Adipocyte (in vitro differentiated cells): ENCODE data around the gene RYR3.

Experiments used
- DNase-seq: peaks from one replicate; pipeline ENCODE4 v3.0.0-alpha.2; 2015; ENCODE audit warnings: low read depth
- H3K27me3 ChIP-seq: replicated peaks from 2 replicates; pipeline ENCODE4 v1.7.0; 2013; ENCODE audit warnings: mild to moderate bottlenecking, low read length, moderate library complexity; ENCODE audit not compliant: control insufficient read depth, insufficient read depth
- H3K36me3 ChIP-seq: 2 replicates; pipeline ENCODE4 v1.7.0; 2013; ENCODE audit warnings: low read length, mild to moderate bottlenecking, moderate library complexity; ENCODE audit not compliant: control insufficient read depth, insufficient read depth, severe bottlenecking
- H3K4me1 ChIP-seq: 2 replicates; pipeline ENCODE4 v1.7.0; 2013; ENCODE audit warnings: mild to moderate bottlenecking, low read length, moderate library complexity; ENCODE audit not compliant: control insufficient read depth, insufficient read depth
- H3K4me3 ChIP-seq: 2 replicates; pipeline ENCODE4 v1.7.0; 2013; ENCODE audit warnings: mild to moderate bottlenecking, low read length, moderate library complexity
- H3K9ac ChIP-seq: 2 replicates; pipeline ENCODE4 v1.7.0; 2013; ENCODE audit warnings: mild to moderate bottlenecking, low read length, moderate library complexity
- H3K9me3 ChIP-seq: 2 replicates; pipeline ENCODE4 v1.7.0; 2013; ENCODE audit warnings: mild to moderate bottlenecking, low read length, moderate library complexity; ENCODE audit not compliant: control insufficient read depth

RYR3 gene

DNA sequence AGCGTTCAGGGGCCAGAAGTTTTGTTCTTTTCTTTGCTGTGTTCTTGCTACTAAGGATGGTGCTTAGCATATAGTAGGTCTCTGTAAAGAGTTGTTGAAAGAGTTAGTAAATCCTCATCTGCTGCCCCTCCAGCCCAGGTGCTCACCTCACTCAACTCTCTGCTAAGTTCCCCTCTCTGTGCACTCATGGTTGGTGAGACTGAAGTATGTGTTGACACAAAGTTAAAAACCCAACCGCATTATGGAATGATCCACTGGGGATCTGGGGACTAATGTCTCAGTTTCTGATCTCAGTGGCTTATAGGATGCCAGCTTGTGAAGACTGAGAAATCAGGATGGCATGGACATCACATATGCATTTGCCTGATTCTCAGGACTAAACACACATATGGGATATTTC is 13.8 kb downstream of the RYR3 start:
- Histone ChIP-seq H3K9me3 (no peaks in the 10 kb centered on the region), H3K9ac (no peak overlapping the region), H3K4me1 (no peaks in the 10 kb centered on the region), H3K4me3 (no peak overlapping the region), H3K36me3 (no peaks in the 10 kb centered on the region), H3K27me3 (peaks cover 54% of the 10 kb centered on the region)
- DNase-seq: no peak

DNA sequence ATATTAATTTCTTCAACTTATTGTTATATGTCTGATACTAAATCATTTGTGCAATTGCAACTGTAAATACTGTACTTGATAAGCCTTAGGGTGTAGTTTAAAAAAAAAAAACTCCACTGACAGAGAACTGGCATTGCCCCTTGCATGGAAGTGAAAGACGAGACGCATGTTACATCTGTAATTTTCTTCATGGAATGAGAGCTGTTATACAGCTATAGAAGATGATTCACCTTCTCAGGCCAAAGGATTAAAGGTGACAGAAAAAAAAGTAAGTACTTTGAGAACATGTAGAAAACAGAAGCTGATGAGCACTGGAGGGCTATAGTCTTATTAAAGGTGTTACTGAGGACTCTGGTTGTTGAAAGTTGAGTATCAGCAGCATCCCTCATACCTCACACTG is 16.1 kb downstream of the RYR3 start:
- no peak overlapping the region for H3K9ac ChIP-seq
- no peak for DNase-seq
- no peaks in the 10 kb centered on the region for H3K36me3 ChIP-seq
- no peaks in the 10 kb centered on the region for H3K4me1 ChIP-seq
- H3K9me3 ChIP-seq: no peaks in the 10 kb centered on the region
- H3K27me3 ChIP-seq: peaks cover 51% of the 10 kb centered on the region
- H3K4me3 ChIP-seq: no peak overlapping the region

DNA sequence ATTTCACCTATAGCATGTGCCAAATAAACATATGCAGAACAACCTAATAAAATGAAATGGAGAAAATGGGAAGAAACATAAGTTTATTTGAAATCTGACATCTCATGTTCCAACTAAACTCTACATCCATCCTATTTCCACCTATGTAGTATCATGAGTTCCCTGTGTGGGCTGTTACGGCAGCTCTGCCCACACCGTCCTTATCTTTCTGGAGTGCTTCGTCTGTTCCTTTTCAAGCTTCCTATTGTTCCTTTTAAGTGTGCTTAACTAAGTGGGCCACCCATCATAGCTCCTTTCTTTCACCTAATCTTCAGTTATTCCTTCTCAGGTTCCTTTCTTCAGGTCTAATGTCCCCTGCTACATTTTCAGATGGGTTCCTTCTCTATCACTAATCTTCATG is 17.3 kb downstream of the RYR3 start:
- no peak for DNase-seq
- Histone ChIP-seq H3K9me3 (no peaks in the 10 kb centered on the region), H3K9ac (no peak overlapping the region), H3K36me3 (no peaks in the 10 kb centered on the region), H3K27me3 (peaks cover 48% of the 10 kb centered on the region), H3K4me3 (no peak overlapping the region), H3K4me1 (no peaks in the 10 kb centered on the region)

DNA sequence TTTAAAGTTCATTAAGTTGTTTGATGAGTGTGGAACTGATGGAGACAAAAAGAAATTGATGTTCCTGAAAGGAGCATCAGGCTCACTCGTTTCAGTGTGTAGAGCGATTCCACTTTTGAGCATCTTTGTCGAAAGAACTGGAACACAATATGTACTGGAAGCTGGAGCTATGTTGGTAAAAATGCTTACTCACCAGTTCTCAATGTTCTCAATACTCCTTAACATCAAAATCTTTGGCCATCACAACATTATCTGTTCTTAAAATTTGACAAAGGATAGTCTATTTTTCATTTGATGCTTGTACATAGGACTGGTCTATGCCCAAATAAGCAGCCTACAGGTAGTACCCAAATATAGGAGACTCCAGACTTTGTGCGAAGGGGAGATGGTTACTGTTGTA is 18.7 kb downstream of the RYR3 start:
- Histone ChIP-seq H3K4me3 (no peak overlapping the region), H3K9ac (no peak overlapping the region), H3K27me3 (peaks cover 45% of the 10 kb centered on the region), H3K4me1 (no peaks in the 10 kb centered on the region), H3K9me3 (no peaks in the 10 kb centered on the region), H3K36me3 (no peaks in the 10 kb centered on the region)
- DNase-seq: no peak

DNA sequence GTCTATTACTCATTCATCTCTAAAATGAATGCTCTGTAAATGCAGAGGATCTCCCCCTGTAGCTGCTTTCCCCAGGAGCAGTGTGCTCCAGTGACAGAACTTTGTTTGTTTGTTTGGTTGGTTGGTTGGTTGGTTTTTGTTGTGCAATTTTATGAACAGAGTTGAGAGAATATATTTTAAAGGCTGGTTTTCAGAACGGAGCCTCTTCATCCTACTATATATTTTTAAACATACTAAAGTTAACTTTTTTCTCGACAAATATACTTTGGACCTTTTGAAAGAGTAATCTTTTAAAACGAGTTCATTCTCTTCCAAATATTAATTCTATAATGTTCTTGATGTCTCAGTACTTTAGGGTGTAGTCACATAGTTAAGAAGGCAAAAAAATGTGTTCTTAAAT is 20.2 kb downstream of the RYR3 start:
- Histone ChIP-seq H3K36me3 (no peaks in the 10 kb centered on the region), H3K4me3 (no peak overlapping the region), H3K9ac (no peak overlapping the region), H3K27me3 (peaks cover 41% of the 10 kb centered on the region), H3K9me3 (no peaks in the 10 kb centered on the region), H3K4me1 (no peaks in the 10 kb centered on the region)
- no peak for DNase-seq

DNA sequence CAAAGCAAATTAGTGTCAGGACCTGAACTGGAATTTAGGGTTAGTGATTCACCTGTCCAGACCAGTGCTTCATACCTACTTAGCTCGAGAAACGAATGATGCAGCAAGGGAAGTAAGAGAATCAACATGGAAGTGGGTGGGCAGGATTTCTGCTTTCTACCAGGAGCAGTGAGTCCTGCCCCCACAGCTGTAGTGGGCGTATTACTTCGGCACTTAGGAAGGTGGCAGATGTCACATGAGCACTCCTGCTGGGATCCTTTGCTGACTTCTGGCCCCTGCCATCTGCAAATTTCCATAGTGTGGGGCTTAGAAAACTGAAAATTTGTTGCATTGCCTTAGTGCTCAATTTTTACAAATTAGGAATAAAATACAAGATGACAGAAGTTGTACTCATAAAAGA is 31.2 kb downstream of the RYR3 start:
- no peaks in the 10 kb centered on the region for H3K36me3 ChIP-seq
- H3K4me3 ChIP-seq: no peak overlapping the region
- no peaks in the 10 kb centered on the region for H3K4me1 ChIP-seq
- no peak for DNase-seq
- H3K27me3 ChIP-seq: no peaks in the 10 kb centered on the region
- no peak overlapping the region for H3K9ac ChIP-seq
- H3K9me3 ChIP-seq: peaks cover 10% of the 10 kb centered on the region

DNA sequence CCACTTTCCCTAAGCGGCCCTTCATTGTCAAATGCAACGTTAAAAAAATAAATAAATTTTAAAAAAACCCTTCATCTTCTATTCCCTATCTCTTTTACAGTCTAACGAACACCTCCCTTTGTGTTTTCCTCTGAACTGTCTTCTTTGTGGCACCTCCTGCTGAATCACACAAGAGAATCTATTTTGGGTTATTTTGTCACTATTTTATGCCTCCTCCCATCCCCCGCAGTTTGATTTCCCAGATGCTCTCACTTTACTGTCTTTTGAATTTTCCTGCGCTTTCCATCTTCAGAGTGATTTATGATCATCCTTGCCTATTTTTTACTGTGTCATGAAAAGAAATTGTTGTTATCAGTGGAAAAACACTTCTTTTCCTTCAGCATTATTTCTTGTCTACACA is 32.5 kb downstream of the RYR3 start:
- Histone ChIP-seq H3K27me3 (no peaks in the 10 kb centered on the region), H3K9ac (no peak overlapping the region), H3K4me1 (no peaks in the 10 kb centered on the region), H3K36me3 (no peaks in the 10 kb centered on the region), H3K9me3 (peaks cover 10% of the 10 kb centered on the region), H3K4me3 (no peak overlapping the region)
- DNase-seq: no peak

DNA sequence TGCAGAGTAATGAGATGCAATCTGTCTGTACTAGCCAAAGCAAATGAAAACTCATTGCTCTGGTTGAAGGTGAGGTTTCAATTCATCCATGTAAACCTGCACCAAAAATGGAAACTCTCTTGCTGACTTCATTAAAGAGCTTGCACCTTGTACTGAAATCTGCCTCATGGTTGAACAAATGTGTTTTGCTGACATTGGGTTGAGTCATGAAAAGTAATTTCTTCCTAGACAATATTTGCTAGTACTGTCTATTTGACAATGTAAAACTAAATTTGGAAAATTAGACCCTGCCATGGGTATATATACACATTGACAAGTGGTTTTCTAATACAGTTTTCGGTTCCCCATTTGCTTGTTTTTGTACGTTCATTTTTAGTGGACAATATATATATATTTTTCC is 33.3 kb downstream of the RYR3 start:
- H3K27me3 ChIP-seq: no peaks in the 10 kb centered on the region
- no peaks in the 10 kb centered on the region for H3K36me3 ChIP-seq
- no peak overlapping the region for H3K4me3 ChIP-seq
- H3K9me3 ChIP-seq: peaks cover 10% of the 10 kb centered on the region
- DNase-seq: no peak
- no peaks in the 10 kb centered on the region for H3K4me1 ChIP-seq
- no peak overlapping the region for H3K9ac ChIP-seq

DNA sequence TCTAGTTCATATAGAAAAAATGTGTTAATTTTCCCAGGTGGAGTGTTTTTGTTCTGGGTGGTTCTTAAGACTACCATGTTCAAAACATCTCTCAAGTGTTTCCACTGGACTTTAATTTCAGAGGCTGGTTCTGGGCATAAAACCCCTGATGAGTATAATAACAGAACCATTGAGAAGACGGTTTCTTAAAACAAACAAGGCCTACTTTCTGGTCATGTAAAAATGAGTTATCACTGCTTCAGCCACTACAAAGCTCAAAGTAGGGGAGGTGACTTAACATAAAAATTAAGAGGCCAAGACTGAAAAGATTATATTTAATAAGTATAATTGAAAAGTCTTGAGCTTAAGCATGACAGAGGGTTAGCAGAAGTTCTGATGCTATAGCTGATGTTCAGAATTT is 33.8 kb downstream of the RYR3 start:
- no peak overlapping the region for H3K4me3 ChIP-seq
- H3K36me3 ChIP-seq: no peaks in the 10 kb centered on the region
- H3K27me3 ChIP-seq: no peaks in the 10 kb centered on the region
- no peak overlapping the region for H3K9ac ChIP-seq
- H3K9me3 ChIP-seq: peaks cover 10% of the 10 kb centered on the region
- H3K4me1 ChIP-seq: no peaks in the 10 kb centered on the region
- no peak for DNase-seq

DNA sequence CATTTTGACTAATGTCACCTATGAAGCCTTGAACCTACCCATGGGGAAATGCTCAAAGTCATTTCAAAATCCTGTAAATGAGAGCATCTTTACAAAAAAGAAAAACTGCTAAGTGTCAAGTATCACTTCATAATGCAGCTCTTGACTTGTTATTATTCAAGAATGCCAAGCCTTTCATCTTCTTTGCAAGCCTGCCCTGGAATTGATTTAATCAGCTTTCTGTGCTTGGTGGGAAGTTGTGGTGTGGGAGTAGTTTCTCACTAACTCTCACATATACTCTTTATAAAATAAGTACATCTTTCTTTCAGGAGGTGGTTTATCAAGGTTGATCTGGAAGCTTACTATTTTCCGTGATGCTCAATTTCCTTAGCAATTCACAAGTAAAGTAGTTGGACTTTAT is 43.6 kb downstream of the RYR3 start:
- H3K4me1 ChIP-seq: no peaks in the 10 kb centered on the region
- no peaks in the 10 kb centered on the region for H3K27me3 ChIP-seq
- no peak overlapping the region for H3K9ac ChIP-seq
- no peaks in the 10 kb centered on the region for H3K9me3 ChIP-seq
- no peak overlapping the region for H3K4me3 ChIP-seq
- H3K36me3 ChIP-seq: no peaks in the 10 kb centered on the region
- no peak for DNase-seq

DNA sequence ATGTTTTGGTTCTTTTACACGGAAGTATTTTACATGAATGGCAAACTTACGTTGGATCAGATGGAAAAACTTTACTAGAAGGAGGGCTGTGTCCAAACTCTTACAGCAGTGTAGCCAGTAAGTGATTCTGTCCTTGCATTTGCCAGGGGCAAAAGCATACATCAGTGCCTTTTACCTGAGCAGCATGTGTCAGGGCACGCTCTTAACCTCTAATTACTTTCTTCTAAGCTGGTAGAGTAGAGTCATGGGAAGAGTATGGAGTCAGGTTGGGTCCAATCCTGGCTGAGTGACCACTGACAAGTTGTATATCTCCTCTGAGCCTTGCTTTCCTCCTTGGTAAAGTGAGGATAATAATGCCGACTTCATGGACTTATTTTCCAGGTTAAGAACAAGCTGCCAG is 47.1 kb downstream of the RYR3 start:
- no peaks in the 10 kb centered on the region for H3K36me3 ChIP-seq
- no peak overlapping the region for H3K9ac ChIP-seq
- no peaks in the 10 kb centered on the region for H3K9me3 ChIP-seq
- no peaks in the 10 kb centered on the region for H3K4me1 ChIP-seq
- peaks cover 16% of the 10 kb centered on the region for H3K27me3 ChIP-seq
- DNase-seq: no peak
- no peak overlapping the region for H3K4me3 ChIP-seq

DNA sequence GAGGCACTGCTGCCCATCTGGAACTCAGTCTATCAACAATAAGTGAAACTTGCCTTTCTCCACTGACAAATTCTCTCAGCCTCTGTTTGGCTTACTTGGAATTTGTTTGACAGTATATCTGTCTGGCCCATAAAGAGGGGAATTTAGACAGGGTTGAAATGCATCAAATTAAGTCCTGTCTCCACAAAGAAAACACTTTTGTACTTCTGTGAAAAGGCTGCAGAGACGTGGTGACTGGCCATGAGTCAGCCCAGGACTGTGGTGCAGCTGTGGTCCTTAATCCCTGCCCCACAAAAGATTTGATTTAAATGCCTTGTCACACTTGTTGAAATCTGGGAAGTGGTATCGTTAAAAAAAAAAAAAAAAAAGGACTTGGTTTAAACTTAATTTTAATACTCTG is 47.5 kb downstream of the RYR3 start:
- no peaks in the 10 kb centered on the region for H3K36me3 ChIP-seq
- no peak for DNase-seq
- H3K4me3 ChIP-seq: no peak overlapping the region
- no peak overlapping the region for H3K9ac ChIP-seq
- no peaks in the 10 kb centered on the region for H3K9me3 ChIP-seq
- peaks cover 19% of the 10 kb centered on the region for H3K27me3 ChIP-seq
- no peaks in the 10 kb centered on the region for H3K4me1 ChIP-seq
